ENCODE data around the gene ECHDC3.

ECHDC3 gene

GRCh38 chr10:11715815-11716494, 26.2 kb upstream of the ECHDC3 start:
- no peak for DNase-seq
- ChIA-PET POLR2A (no interaction called here), CTCF (interaction anchor here (2.6 kb wide), 1 partner anchor 10 kb away, joined by 13 read pairs; no protein-coding TSS in a partner anchor)
- H3K27ac ChIP-seq (ENCODE audit: insufficient read depth in 1 of 2, low read depth in 1 of 2, low read length in 2 of 2, poor library complexity in 1 of 2, severe bottlenecking in 2 of 2): no peak overlapping the region
- WGBS (ENCODE audit: insufficient coverage): 96% methylated on average over 13 of the region's 13 CpGs
- H3K4me3 ChIP-seq (ENCODE audit: control insufficient read depth in 1 of 7, extremely low read depth in 1 of 7, insufficient read depth in 4 of 7, low read depth in 2 of 7, low read length in 6 of 7): no peak overlapping the region
- H3K27me3 ChIP-seq (replicated peaks in 2 of 5; ENCODE audit: control insufficient read depth in 4 of 5, insufficient read depth in 5 of 5, low read length in 4 of 5): no peaks in the 10 kb centered on the region
- H3K4me1 ChIP-seq (ENCODE audit: control extremely low read depth in 1 of 4, control insufficient read depth in 4 of 4, insufficient read depth in 4 of 4, low read length in 3 of 4): peaks cover 0 to 60% (median 28%) of the 10 kb centered on the region in 4 experiments
- H3K36me3 ChIP-seq (ENCODE audit: control insufficient read depth in 4 of 4, insufficient read depth in 4 of 4, low read length in 3 of 4): no peaks in the 10 kb centered on the region
- peaks cover 0 to 7% (median 0%) of the 10 kb centered on the region in 5 experiments for H3K9me3 ChIP-seq (ENCODE audit: control extremely low read depth in 1 of 5, control insufficient read depth in 4 of 5, insufficient read depth in 2 of 5, low read depth in 1 of 5, low read length in 4 of 5)

GRCh38 chr10:11716686-11717085, 25.5 kb upstream of the ECHDC3 start:
- no peaks in the 10 kb centered on the region for H3K27me3 ChIP-seq (replicated peaks in 2 of 5; ENCODE audit: control insufficient read depth in 4 of 5, insufficient read depth in 5 of 5, low read length in 4 of 5)
- POLR2A ChIA-PET: no interaction called here
- H3K27ac ChIP-seq (ENCODE audit: insufficient read depth in 1 of 2, low read depth in 1 of 2, low read length in 2 of 2, poor library complexity in 1 of 2, severe bottlenecking in 2 of 2): no peak overlapping the region
- 95% methylated on average over 4 of the region's 4 CpGs for WGBS (ENCODE audit: insufficient coverage)
- H3K9me3 ChIP-seq (ENCODE audit: control extremely low read depth in 1 of 5, control insufficient read depth in 4 of 5, insufficient read depth in 2 of 5, low read depth in 1 of 5, low read length in 4 of 5): peaks cover 0 to 7% (median 0%) of the 10 kb centered on the region in 5 experiments
- peak in 2 of 3 donors; percentile 44 to 59 for DNase-seq
- no peaks in the 10 kb centered on the region for H3K36me3 ChIP-seq (ENCODE audit: control insufficient read depth in 4 of 4, insufficient read depth in 4 of 4, low read length in 3 of 4)
- H3K4me1 ChIP-seq (ENCODE audit: control extremely low read depth in 1 of 4, control insufficient read depth in 4 of 4, insufficient read depth in 4 of 4, low read length in 3 of 4): peaks cover 0 to 58% (median 26%) of the 10 kb centered on the region in 4 experiments
- CTCF ChIA-PET: interaction anchor here (1.4 kb wide), 1 partner anchor 14 kb away, joined by 3 read pairs; no protein-coding TSS in a partner anchor
- H3K4me3 ChIP-seq (ENCODE audit: control insufficient read depth in 1 of 7, extremely low read depth in 1 of 7, insufficient read depth in 4 of 7, low read depth in 2 of 7, low read length in 6 of 7): peak overlapping the region in 1 of 7 experiments; percentile 25

- peaks cover 0 to 41% (median 5%) of the 10 kb centered on the region in 4 experiments for H3K4me1 ChIP-seq (ENCODE audit: control extremely low read depth in 1 of 4, control insufficient read depth in 4 of 4, insufficient read depth in 4 of 4, low read length in 3 of 4)
- H3K27ac ChIP-seq (ENCODE audit: insufficient read depth in 1 of 2, low read depth in 1 of 2, low read length in 2 of 2, poor library complexity in 1 of 2, severe bottlenecking in 2 of 2): no peak overlapping the region
- no peaks in the 10 kb centered on the region for H3K27me3 ChIP-seq (replicated peaks in 2 of 5; ENCODE audit: control insufficient read depth in 4 of 5, insufficient read depth in 5 of 5, low read length in 4 of 5)
- POLR2A ChIA-PET: no interaction called here
- H3K36me3 ChIP-seq (ENCODE audit: control insufficient read depth in 4 of 4, insufficient read depth in 4 of 4, low read length in 3 of 4): no peaks in the 10 kb centered on the region
- H3K9me3 ChIP-seq (ENCODE audit: control extremely low read depth in 1 of 5, control insufficient read depth in 4 of 5, insufficient read depth in 2 of 5, low read depth in 1 of 5, low read length in 4 of 5): peaks cover 0 to 7% (median 0%) of the 10 kb centered on the region in 5 experiments
- CTCF ChIA-PET: interaction anchor here (1.3 to 2.4 kb wide), 3 partner anchors 12 to 204 kb away, joined by 3 to 17 read pairs (median 7); no protein-coding TSS in a partner anchor
- WGBS (ENCODE audit: insufficient coverage): 82% methylated on average over 11 of the region's 13 CpGs
- peak overlapping the region in 1 of 7 experiments; percentile 1 for H3K4me3 ChIP-seq (ENCODE audit: control insufficient read depth in 1 of 7, extremely low read depth in 1 of 7, insufficient read depth in 4 of 7, low read depth in 2 of 7, low read length in 6 of 7)
- DNase-seq: no peak
These were observed 22.5 kb upstream of the ECHDC3 start for GRCh38 chr10:11719496-11720259.

- WGBS (ENCODE audit: insufficient coverage): 94% methylated on average over 10 of the region's 11 CpGs
- Histone ChIP-seq H3K27me3 (replicated peaks in 2 of 5; ENCODE audit: control insufficient read depth in 4 of 5, insufficient read depth in 5 of 5, low read length in 4 of 5) (no peaks in the 10 kb centered on the region), H3K4me1 (ENCODE audit: control extremely low read depth in 1 of 4, control insufficient read depth in 4 of 4, insufficient read depth in 4 of 4, low read length in 3 of 4) (peaks cover 0 to 41% (median 6%) of the 10 kb centered on the region in 4 experiments), H3K36me3 (ENCODE audit: control insufficient read depth in 4 of 4, insufficient read depth in 4 of 4, low read length in 3 of 4) (no peaks in the 10 kb centered on the region), H3K4me3 (ENCODE audit: control insufficient read depth in 1 of 7, extremely low read depth in 1 of 7, insufficient read depth in 4 of 7, low read depth in 2 of 7, low read length in 6 of 7) (peak overlapping the region in 1 of 7 experiments; percentile 1), H3K9me3 (ENCODE audit: control extremely low read depth in 1 of 5, control insufficient read depth in 4 of 5, insufficient read depth in 2 of 5, low read depth in 1 of 5, low read length in 4 of 5) (peaks cover 0 to 7% (median 0%) of the 10 kb centered on the region in 5 experiments), H3K27ac (ENCODE audit: insufficient read depth in 1 of 2, low read depth in 1 of 2, low read length in 2 of 2, poor library complexity in 1 of 2, severe bottlenecking in 2 of 2) (no peak overlapping the region)
- POLR2A ChIA-PET: no interaction called here
- peak in 2 of 3 donors; percentile 33 to 41 for DNase-seq
- CTCF ChIA-PET: interaction anchor here (1.0 to 2.4 kb wide), 5 partner anchors 11 to 205 kb away, joined by 3 to 17 read pairs (median 5); no protein-coding TSS in a partner anchor
These were observed 21.9 kb upstream of the ECHDC3 start for GRCh38 chr10:11720260-11720741.

GRCh38 chr10:11721806-11722205, 20.4 kb upstream of the ECHDC3 start:
- H3K4me3 ChIP-seq (ENCODE audit: control insufficient read depth in 1 of 7, extremely low read depth in 1 of 7, insufficient read depth in 4 of 7, low read depth in 2 of 7, low read length in 6 of 7): no peak overlapping the region
- DNase-seq: no peak
- no peaks in the 10 kb centered on the region for H3K27me3 ChIP-seq (replicated peaks in 2 of 5; ENCODE audit: control insufficient read depth in 4 of 5, insufficient read depth in 5 of 5, low read length in 4 of 5)
- CTCF ChIA-PET: interaction anchor here (1.4 kb wide), 1 partner anchor 23 kb away, joined by 4 read pairs; no protein-coding TSS in a partner anchor
- peaks cover 0 to 5% (median 0%) of the 10 kb centered on the region in 5 experiments for H3K9me3 ChIP-seq (ENCODE audit: control extremely low read depth in 1 of 5, control insufficient read depth in 4 of 5, insufficient read depth in 2 of 5, low read depth in 1 of 5, low read length in 4 of 5)
- no peak overlapping the region for H3K27ac ChIP-seq (ENCODE audit: insufficient read depth in 1 of 2, low read depth in 1 of 2, low read length in 2 of 2, poor library complexity in 1 of 2, severe bottlenecking in 2 of 2)
- POLR2A ChIA-PET: no interaction called here
- WGBS (ENCODE audit: insufficient coverage): 100% methylated on average over 2 of the region's 3 CpGs
- H3K36me3 ChIP-seq (ENCODE audit: control insufficient read depth in 4 of 4, insufficient read depth in 4 of 4, low read length in 3 of 4): no peaks in the 10 kb centered on the region
- H3K4me1 ChIP-seq (ENCODE audit: control extremely low read depth in 1 of 4, control insufficient read depth in 4 of 4, insufficient read depth in 4 of 4, low read length in 3 of 4): peaks cover 0 to 28% (median 6%) of the 10 kb centered on the region in 4 experiments

GRCh38 chr10:11723359-11723758, 18.8 kb upstream of the ECHDC3 start:
- DNase-seq: no peak
- no peaks in the 10 kb centered on the region for H3K36me3 ChIP-seq (ENCODE audit: control insufficient read depth in 4 of 4, insufficient read depth in 4 of 4, low read length in 3 of 4)
- H3K9me3 ChIP-seq (ENCODE audit: control extremely low read depth in 1 of 5, control insufficient read depth in 4 of 5, insufficient read depth in 2 of 5, low read depth in 1 of 5, low read length in 4 of 5): peaks cover 0 to 2% (median 0%) of the 10 kb centered on the region in 5 experiments
- ChIA-PET CTCF (interaction anchor here (4.6 to 8.3 kb wide), 3 partner anchors 9 to 208 kb away, joined by 13 to 67 read pairs (median 54); no protein-coding TSS in a partner anchor), POLR2A (no interaction called here)
- H3K27me3 ChIP-seq (replicated peaks in 2 of 5; ENCODE audit: control insufficient read depth in 4 of 5, insufficient read depth in 5 of 5, low read length in 4 of 5): no peaks in the 10 kb centered on the region
- WGBS (ENCODE audit: insufficient coverage): 83% methylated on average over 1 of the region's 5 CpGs
- no peak overlapping the region for H3K27ac ChIP-seq (ENCODE audit: insufficient read depth in 1 of 2, low read depth in 1 of 2, low read length in 2 of 2, poor library complexity in 1 of 2, severe bottlenecking in 2 of 2)
- H3K4me1 ChIP-seq (ENCODE audit: control extremely low read depth in 1 of 4, control insufficient read depth in 4 of 4, insufficient read depth in 4 of 4, low read length in 3 of 4): peaks cover 0 to 28% (median 6%) of the 10 kb centered on the region in 4 experiments
- no peak overlapping the region for H3K4me3 ChIP-seq (ENCODE audit: control insufficient read depth in 1 of 7, extremely low read depth in 1 of 7, insufficient read depth in 4 of 7, low read depth in 2 of 7, low read length in 6 of 7)

Data from common myeloid progenitor, CD34-positive (primary cell).